GM04503 (cell line): ENCODE data around the gene ZNF169.
A peak's percentile ranks its signal among the peaks of the same experiment; 100 is the strongest.
"Not testable (repeated sequence)": the region's sequence is repeated elsewhere in the genome, so short reads cannot be mapped to it uniquely, and the experiment has no call there.

Experiments used
- DNase-seq: peaks from one replicate; pipeline ENCODE4 v3.0.0-alpha.2; 2012; ENCODE audit warnings: low read depth

The ZNF169 gene

DNA sequence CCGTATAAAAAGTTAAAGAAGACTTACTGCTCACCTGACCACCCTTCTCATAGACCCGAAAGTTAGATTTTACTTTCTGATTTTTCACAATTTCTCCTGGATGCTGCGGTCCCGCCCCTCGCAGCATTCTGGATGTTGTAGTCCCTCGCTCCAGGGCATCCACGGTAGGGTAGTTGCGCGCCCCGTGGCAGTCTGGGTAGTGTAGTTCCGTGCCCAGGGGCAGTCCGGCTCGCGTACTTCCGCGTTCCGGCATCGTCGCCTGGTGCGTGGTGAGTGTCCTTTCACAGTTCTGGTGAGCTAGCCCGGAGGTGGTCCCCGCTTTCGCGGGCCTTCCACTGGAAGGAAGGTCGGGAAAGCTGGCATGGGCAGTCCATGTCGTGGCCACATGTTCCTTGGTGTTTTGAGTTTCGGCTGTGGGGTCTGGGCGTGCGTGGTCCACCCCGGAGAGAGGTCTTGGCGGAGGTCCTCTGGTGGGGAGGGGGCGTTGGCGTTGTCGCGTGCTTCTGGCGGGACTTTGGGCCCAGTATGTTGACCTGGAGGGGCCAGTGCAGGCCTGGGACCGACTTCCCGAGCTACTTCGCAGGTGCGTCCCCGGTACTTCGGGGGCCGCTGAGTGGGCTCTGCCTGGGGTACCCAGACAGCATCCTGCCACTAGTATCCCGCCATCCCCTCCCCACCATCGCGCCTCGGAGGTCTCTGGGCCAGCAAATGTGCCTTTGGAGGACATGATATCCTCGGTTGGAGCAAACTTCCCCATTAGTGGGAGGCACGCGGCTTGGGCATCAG is at the start of gene ZNF169:
Gene ZNF169, plus strand, starts transcription at position 222 of the 786 bp plus-strand sequence. CDS start 19,515 bp downstream, outside the sequence.
- peak; percentile 47 for DNase-seq

DNA sequence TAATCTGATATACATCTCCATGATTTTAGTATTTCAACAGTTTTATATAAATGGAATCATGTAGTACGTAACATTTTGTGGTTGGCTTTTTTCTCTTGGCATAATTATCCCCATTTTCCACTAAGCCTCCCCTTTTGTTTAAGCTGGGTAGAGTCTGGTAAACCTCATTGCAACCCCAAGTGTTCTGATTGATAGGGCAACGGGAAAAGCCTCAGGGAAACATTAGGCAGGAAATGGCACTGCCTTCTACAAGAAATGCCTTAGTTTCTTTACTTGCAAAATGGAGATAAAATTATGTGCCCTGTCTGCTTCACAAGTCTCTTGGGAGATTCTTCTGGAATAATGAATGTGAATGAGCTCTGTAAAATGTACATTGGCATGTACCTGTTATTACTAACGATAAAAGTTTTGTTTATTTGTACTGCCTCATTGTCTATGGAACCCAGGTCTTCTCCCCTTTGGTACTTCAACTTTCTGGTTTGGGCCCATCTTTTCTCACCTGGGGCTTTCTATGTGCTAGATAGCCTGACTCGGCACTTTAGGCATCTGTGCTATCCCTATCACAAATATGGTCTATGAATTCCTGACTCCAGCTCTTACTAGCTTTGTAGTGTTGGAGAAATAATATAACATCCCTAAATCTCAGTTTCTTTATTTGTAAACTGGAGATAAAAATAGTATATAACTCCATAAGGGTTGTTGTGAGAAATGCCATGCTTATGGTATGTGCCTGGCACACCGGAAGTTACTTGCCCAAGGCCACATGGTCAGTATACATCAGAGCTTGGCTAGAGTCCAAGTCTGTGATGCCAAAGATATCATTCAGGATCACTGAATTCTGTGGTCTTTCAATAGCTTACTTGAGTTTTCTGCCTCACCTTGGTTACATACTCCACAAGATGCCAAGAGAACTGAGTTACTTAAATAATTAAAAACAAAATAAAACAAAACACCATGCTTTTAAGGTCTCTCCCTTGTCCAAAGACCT is 48.2 kb upstream of the ZNF169 start:
- no peak for DNase-seq

DNA sequence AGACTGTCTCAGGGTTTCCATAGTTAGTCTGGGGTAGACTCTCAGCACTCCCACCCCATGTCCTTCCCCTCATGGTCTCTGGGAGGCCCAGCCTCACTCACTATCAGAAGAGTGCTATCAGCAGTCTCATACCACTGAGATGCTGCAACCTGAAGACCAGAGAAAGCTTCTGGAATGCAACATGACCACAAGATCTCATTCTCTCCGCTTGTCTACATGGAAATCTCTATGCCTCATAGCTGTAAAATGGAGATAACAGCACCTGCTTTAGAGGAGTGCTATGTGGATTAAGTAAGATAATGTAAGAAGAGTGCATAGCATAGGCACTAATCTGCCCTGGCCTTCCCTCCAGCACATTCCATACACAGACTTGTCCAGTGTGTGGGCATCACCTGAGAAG is 47.0 kb upstream of the ZNF169 start:
- no peak for DNase-seq

DNA sequence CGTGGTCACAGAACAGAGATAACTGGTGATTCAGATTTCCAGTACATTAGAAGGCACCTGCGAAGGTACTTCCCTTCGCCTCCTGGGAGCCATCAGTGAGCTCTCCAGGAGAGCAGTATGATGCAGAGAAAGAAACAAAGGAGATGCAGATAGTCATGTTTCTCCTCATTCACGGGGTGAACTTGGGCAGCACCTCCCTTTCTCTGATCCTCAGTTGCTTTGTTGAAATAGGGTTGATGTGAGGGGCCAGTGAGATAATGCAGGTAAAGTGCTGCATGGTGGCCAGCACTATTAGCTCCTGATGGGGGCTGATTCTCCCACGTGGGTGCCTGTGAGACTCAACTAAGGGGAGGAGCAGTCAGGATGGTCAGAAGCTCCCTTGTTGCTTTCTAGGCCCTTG is 46.6 kb upstream of the ZNF169 start:
- DNase-seq = no peak

DNA sequence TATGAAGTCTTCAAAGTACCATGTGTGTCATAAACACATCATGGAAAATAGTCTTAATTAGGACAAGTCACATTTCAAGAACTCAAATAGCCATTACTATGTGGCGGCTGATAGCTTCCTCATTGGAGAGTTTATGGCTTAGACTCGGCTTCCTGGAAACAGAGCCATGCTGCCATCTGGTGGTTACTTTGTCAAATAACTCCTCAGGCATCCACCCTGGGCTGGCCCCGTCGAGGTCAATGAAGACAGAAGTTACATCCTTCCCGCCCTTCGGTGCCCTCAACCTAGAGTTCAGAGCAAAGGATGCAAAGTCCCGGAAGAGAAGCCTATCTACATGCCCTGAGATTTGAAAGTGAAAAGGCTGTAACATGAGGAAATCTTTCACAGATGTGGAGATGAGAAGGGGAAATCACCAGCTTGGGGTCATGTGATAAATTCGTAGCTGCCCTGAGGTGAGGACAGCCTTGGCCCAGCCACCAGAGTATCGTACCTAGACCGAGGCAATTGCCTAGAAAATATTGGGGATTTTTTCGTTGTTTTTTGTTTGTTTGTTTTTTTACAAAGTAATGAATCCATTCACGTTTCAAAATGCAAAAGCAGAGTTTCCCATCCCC is 45.5 kb upstream of the ZNF169 start:
- DNase-seq = peak; percentile 12

DNA sequence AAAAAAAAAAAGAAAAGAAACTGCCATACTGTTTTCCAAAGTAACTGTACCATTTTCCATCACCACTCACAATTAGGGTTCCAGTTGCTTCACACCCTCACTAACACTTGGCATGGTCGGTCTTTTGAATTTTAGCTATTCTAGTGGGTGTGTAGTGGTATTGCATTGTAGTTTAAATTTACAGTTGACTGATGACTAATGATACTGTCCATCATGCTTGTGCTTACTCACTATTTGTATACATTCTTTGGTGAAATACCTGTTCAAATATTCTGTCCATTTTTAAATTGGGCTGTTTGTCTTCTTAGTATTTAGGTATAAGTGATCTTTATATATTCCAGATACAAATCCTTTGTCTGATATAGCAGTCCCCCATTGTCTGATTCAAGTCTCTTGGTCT is 36.2 kb upstream of the ZNF169 start:
- no peak for DNase-seq

DNA sequence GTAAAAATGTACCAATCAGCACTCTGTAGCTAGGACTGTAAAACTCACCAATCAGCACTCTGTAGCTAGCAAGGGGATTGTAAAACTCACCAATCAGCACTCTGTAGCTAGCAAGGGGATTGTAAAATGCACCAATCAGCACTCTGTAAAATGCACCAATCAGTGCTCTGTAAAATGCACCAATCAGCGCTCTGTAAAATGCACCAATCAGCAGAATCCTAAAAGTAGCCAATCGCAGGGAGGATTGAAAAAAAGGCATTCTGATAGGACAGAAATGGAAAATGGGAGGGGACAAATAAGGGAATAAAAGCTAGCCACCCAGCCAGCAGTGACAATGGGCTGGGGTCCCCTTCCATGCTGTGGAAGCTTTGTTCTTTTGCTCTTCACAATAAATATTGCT is 33.7 kb upstream of the ZNF169 start:
- DNase-seq = not testable (repeated sequence)

DNA sequence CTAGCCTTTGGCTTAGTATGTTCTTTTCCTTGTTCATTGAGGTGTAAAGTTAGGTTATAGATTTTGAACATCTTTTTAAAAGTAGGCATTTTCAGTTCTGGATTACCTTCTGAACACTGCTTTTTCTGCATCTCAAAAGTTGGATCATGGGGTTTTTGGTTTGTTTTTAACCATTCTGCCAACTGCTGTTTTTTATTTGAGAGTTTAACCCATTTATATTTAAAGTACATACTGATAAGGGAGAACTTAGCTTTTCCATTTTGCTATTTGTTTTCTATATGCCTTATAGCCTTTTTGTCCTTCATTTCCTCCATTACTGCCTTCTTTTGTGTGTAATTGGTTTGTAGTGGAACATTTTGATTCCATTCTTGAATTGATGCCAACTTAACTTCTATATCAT is 30.5 kb upstream of the ZNF169 start:
- no peak for DNase-seq

DNA sequence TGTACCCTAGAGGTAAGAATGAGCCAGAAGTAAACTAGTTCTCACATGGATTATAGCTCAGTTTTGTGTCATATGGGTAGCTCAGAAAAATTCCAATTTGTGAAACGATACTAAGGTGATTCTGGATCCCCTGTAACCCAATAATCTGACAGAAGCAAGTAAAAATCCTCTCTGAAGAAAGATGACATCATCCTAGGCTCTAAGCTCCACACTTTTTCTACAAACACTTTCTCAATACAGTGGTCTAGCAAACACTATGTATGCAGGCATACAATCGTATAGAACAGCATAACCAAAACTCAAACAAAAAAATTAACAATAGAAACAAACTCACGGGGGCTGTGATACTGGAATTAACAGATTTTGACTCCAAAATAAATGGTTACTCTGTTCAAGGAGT is 26.7 kb upstream of the ZNF169 start:
- no peak for DNase-seq

DNA sequence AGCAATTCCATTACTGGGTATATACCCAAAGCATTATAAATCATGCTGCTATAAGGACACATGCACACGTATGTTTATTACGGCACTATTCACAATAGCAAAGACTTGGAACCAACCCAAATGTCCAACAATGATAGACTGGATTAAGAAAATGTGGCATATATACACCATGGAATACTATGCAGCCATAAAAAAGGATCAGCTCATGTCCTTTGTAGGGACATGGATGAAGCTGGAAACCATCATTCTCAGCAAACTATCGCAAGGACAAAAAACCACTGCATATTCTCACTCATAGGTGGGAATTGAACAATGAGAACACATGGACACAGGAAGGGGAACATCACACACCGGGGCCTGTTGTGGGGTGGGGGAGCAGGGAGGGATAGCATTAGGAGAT is 18.0 kb upstream of the ZNF169 start:
- DNase-seq = not testable (repeated sequence)

DNA sequence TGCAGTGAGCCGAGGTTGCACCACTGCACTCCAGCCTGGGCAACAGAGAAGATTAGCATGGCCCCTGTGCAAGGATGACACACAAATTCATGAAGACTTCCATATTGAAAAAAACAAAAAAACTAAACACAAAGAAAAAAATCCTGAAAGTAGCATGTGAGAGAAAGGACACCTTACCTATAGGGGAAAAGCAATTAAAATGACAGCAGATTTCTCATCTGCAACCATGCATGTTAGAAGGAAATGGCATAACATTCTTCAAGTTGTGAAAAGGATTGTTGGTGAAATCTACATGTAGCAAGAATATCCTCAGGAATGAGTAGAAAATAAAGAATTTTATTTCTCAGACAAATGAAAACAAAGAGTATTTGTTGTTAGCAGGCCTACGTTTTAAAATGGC is 13.4 kb upstream of the ZNF169 start:
- no peak for DNase-seq

DNA sequence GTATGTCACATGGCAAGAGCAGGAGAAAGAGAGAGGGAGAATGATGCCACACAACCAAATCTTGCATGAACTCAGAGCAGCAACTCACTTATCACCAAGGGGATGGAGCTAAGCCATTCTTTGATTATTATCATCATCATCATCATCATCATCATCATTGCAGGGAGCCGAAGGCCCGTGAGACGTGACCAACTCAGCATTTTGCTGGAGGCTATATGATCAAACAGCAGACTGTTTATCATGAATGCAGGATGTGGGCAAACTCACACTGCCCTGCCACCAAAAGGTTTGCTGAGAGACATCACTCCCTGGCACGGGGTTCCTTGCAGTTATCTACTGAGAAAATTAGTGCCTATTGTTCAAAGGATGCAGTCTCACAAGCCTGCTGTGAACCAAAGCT is 8.6 kb upstream of the ZNF169 start:
- DNase-seq = no peak

DNA sequence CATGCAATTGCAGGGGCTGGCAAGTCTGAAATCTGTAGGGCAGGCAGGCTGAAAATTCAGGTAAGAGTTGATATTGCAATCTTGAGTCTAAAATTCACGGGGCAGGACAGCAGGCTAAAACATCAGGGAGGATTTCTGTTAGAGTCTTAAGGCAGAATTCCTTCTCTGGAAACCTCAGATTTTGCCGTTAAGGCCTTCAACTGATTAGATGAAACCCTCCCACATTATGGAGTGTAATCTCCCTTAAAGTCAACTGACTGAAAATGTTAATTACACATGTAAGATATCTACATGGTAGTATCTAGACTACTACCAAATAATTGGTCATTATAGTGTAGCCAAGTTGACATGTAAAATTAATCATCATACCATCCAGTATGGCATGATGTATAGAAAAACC is 3.1 kb upstream of the ZNF169 start:
- no peak for DNase-seq

DNA sequence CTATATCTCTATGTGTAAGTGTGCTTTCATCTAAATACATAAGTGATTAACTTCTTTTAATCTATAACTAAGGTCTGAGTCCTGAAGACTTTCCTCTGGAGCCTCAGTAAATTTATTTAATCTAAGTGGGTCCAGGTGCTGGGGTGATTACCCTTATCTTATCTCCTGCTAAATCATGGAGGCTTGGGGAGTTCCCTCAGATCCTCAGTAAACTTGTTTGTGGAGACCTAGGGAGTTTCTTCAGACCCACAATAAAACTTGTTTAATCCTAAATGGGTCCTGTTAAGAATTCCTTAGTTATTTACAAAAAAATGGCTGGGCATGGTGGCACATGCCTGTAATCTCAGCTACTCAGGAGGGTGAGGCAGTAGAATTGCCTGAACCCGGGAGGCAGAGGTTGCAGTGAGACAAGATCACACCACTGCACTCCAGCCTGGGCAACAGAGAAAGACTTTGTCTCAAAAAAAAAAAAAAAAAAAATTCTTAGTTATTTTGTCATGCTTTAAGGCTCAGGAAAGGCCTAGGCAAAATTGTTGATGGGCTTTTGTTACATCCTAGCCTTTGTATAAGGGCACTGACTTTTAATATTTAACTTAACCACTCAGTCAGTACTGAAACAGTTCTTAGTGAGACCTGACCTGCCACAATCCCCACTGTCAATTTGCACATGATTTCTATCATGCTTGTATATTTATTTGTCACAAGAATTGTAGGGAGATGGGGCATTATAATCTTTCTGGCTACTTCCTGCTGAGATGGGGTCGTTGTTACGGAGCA is 6.7 kb downstream of the ZNF169 start:
- DNase-seq = not testable (repeated sequence)

DNA sequence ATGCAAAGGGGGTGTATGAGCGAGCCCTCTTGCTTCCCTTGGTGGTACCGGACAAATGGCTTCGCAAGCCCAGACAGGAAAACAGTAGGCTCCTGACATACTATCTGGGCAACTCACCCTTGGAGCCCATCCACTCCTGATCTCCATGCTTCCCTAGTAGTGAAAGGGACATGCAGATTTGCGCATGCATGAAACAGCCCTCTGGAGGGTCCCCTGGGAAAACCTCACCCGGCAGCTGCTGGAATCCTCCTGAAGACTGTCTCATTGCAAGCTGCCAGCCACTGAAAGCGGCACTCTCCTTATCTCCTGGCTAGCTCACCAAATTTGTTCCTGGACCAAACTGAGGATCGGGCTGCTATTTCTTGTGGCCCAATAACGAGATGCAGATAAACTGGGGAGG is 10.2 kb downstream of the ZNF169 start:
- DNase-seq = no peak

DNA sequence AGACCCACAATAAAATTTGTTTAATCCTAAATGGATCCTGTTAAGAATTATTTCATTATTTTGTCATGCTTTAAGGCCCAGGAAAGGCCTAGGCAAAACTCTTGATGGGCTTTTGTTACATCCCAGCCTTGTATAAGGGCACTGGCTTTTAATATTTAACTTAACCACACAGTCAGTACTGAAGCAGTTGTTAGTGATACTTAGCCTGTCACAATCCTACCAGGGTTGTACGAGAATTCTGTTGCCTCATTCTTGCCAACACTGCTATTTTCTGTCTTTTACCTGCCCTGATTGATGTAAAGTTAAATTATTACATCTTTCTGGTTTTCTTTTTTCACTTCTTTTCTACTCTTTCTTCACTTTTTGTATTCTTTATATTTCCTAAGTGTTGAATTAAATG is 10.9 kb downstream of the ZNF169 start:
- DNase-seq = no peak

DNA sequence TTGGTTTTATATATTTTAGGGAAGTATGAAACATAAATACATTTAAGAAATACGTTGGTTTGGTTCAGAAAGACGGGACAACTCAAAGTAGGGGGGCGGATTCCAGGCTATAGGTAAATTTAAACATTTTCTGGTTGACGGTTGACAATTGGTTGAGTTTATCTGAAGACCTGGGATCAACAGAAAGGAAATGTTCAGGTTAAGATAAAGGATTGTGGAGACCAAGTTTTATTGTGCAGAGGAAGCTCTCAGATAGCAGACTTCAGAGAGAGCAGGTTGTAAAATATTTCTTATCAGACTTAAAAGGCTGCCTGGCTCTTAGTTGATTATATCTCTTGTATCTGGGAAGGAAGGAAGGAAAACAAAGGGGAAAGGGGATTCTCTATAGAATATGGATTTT is 17.9 kb downstream of the ZNF169 start:
- DNase-seq = not testable (repeated sequence)

DNA sequence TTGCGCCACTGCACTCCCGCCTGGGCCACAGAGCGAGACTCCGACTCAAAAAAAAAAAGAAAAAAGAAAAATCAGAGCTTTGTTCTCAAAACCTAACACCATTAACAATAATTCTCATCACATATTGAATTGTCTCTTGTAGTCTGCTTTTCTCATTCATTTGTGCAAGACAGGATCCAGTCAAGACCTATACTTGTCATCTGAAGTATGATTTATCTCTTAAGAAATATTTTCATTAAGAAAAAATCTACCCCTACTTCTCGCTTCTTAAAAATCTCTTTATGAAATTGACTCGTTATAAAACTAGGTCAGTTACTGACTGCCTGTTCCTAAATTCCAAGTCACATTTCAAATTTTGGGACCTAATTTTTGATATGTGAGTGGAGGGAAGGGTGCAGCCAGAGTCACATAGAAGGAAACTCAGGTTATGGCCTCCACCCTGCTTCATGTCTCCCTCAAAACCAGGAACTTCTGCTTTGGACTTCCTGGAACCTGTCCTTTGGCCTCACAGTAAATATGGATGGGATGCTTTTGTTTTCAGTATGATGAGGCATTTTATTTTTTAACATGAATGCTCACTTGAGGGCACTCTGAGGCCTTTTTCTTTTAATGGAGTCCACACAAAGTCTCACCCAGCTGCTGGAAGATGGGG is 18.9 kb downstream of the ZNF169 start:
- DNase-seq = no peak

DNA sequence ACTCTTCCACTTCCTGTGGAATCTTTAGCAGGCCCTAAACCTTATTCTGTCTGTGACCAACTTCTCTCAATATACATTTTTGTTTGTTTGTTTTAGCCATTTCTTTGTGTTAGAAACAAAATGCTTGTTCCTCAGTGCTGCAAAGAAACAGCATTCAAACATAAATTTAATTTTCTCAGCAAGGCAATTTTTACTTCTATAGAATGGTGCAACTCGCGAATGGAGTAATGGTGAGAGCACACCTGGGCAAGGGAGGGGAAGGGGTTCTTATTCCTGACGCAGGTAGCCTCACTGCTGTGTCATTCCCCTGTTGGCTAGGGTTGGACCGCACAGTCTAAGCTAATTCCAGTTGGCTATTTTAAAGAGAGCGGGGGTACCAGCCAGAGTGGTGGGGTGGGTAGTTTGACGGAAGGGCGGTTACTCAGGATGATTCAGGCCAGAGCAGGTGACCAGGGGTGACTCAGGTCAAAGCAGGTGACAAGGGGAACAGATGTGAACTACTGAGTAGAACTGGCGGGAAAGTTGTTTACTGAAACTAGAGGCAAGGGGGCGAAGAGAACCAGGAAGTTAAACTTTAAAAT is 21.4 kb downstream of the ZNF169 start:
- no peak for DNase-seq

DNA sequence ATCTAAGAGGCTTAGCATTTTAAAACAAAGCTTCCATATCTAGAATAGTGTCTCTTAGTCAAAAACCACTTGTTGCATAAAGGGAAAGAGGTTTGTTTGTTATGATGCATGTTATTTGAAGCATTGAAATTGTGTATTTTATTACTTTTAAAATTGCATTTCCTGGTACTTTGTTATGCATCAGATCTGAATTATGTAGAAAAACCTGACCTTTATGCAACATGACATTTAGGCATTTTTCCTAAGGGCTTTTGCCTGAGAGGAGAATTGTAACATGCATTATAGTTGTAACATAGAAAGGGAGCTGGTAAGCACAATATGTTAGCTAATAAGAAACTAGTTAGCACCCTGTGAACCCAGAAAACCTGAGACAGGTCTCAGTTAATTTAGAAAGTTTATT is 22.0 kb downstream of the ZNF169 start:
- no peak for DNase-seq

DNA sequence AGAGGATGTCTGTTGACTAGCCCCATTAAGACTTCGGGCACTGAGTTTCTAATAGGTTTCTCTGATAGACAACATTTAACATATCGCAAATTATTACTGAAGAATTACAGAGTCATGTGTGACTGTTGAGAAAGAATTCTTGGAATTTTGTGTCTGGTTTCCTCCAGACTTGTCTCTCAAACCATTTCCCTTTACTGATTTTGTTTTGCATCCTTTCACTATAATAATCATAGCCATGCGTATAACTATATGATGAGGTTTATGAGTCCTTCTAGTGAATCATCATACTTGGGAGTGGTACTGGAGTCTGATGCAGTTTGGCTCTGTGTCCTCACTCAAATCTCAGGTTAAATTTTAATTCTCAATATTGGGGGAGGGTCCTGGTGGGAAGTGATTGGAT is 27.0 kb downstream of the ZNF169 start:
- no peak for DNase-seq
